Measurements from ENCODE around the gene REPIN1.

REPIN1 gene

GRCh38 chr7:150401861-150402631 is 33.4 kb downstream of the REPIN1 start:
- DNase-seq (ENCODE audit: low read depth): no peak
- no peak for TF ChIP-seq CTCF (IDR thresholded peaks at IDR 0.05; ENCODE audit: low read depth, low read length, missing control alignments)
- H3K4me3 ChIP-seq (ENCODE audit: low read depth, low read length): no peak overlapping the region

GRCh38 chr7:150402671-150403321 is 34.2 kb downstream of the REPIN1 start:
- H3K4me3 ChIP-seq (ENCODE audit: low read depth, low read length): no peak overlapping the region
- DNase-seq (ENCODE audit: low read depth): no peak
- TF ChIP-seq CTCF (IDR thresholded peaks at IDR 0.05; ENCODE audit: low read depth, low read length, missing control alignments): no peak

GRCh38 chr7:150403376-150404171 is 35.0 kb downstream of the REPIN1 start:
- TF ChIP-seq CTCF (IDR thresholded peaks at IDR 0.05; ENCODE audit: low read depth, low read length, missing control alignments): no peak
- DNase-seq (ENCODE audit: low read depth): no peak
- H3K4me3 ChIP-seq (ENCODE audit: low read depth, low read length): no peak overlapping the region; the same call in 1 of the 2 replicates

GRCh38 chr7:150404172-150404804 is 35.7 kb downstream of the REPIN1 start:
- no peak for TF ChIP-seq CTCF (IDR thresholded peaks at IDR 0.05; ENCODE audit: low read depth, low read length, missing control alignments)
- no peak for DNase-seq (ENCODE audit: low read depth)
- H3K4me3 ChIP-seq (ENCODE audit: low read depth, low read length): peak overlapping the region; percentile 67

GRCh38 chr7:150404805-150405583 is 36.4 kb downstream of the REPIN1 start:
- TF ChIP-seq CTCF (IDR thresholded peaks at IDR 0.05; ENCODE audit: low read depth, low read length, missing control alignments): peak; percentile 19
- peak overlapping the region; percentile 67 for H3K4me3 ChIP-seq (ENCODE audit: low read depth, low read length)
- peak; percentile 64 for DNase-seq (ENCODE audit: low read depth)

Data from GM12864 (cell line).